GOT3 (cell line): ENCODE results near the gene PARK7.

ENCODE experiments used
- DNase-seq: peaks from one replicate; lab custom pipeline; 2025; ENCODE audit warnings: mixed read lengths; lab: John Stamatoyannopoulos, UW

Gene PARK7

GRCh38 chr1:8010080-8010664 is 48.7 kb downstream of the PARK7 start:
- no peak for DNase-seq

DNA sequence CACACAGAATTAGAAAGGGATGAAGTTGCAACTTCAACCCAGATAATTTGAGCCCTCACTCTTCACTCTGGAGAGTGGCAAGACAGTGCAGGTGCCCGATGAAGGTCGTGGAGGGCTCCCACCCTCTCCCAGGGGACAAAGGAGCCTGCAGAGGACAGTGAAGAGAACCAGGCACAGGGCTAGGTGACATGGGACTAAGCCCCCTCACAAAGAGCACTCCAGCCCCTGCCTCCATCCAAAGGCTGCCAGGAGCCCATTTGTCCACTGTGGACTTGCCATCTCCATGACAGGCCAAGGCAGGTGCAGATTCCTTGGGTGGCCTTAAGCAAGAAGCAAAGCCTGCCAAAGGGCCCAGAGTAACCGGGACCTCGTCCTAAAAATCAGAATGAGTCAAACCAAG is 49.5 kb downstream of the PARK7 start:
- DNase-seq: no peak

DNA sequence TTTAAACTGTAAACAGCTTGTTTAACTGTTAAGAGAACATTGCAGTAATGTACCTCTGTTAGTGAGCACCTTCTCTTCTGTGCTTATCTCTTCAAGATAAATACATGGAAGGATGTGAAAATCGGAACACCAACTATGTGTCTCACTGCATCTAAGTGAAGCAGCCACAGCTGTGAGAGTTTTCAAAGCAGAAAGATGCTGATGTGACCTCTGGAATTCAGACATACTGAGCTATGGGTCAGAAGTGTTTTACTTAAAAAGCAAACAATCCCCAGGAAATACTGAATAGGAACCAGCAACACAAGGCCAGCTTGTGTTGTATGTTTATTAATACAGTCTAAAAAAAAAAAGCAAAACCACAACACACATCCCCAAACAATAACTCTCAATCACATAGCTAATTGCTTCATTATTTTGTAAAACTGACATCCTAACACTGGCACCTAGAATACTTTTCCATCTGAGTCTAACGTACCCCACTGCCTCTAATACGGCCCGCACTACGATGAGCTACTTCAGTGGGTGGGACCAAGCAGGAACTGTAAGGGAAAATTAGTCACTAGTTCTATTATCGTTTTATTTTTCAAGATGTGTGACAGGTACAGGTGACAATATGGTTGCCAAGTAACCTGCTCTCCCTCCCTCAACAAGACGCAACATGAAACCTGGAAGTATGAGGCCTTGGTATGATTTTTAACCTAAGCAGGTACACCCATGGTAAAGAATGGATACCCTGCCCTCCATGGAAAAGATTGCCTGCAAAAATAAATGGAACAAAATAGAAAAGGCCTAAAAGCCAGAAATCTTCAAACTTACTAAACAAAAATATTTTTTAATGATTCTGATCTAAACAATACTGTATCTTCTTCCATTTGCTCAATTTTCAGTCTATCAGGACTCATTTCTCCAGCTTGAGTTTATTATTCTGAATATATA is 50.7 kb downstream of the PARK7 start:
- no peak for DNase-seq

DNA sequence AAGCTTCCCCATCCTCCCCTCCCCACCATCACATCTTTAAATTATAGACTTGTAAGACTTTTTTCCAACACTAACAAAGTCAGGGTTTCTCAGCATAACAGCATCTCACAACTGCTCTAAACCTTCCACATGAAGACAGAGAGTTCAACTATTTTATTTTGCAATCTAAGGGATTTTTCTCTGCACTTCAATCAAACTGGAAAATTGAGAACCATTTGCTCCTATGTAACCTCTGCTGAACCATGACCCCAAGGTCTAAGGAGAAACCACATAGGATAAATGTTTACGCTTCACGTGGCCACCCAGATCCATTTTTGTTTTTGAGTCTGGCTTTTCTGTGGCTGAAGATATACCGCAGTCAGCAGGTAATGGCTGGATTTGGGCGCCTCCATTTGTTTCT is 51.4 kb downstream of the PARK7 start:
- no peak for DNase-seq

DNA sequence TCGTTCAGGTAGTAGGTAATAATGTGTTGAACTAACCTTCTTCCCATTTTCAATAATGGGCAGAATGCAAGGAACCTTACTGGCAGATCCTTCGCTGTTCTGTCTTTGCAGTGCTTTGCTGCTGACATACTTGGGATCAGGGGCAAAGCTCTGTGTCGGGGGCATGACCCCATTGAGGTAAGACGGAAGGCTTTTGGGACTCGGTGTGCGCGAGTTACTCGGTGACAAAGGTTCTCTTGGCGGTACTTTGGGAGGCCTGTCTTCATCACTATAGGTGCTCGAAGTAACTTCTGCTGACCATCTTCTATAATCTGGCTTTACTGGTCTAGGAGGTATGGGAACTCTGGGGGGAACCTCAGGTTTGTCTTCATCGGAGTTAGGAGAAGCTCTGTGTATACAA is 51.9 kb downstream of the PARK7 start:
- DNase-seq: no peak

- no peak for DNase-seq
Measured at GRCh38 chr1:8013800-8014199, 52.3 kb downstream of the PARK7 start.

DNA sequence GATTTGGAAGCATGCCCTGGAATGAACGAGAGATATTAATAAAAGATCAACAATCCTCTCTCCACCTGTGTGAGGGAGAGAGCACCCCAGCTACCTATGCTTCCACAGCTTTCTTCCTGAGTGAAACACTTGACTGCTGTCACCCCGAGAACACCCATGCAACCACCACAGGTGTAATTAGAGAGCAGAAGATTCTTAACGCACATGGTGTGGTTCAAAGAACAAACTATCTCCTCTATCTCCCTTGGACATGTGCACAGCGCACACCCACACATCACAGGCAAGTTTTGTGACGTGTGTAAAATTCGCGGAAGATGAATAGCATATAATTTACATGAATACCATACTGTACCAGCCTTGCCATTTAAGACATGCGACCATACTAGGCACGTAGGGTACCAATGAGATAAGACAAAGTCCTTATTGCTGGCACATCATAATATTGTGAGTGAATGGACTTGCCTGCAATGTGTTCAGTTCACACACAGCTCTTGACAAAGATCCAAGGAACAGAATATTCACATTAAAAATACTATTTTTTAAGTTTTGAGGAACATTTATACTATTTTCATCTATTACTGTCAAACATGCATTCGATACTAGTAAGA is 53.0 kb downstream of the PARK7 start:
- DNase-seq: no peak

- no peak for DNase-seq
Measured at GRCh38 chr1:8015036-8015808, 53.7 kb downstream of the PARK7 start.

DNA sequence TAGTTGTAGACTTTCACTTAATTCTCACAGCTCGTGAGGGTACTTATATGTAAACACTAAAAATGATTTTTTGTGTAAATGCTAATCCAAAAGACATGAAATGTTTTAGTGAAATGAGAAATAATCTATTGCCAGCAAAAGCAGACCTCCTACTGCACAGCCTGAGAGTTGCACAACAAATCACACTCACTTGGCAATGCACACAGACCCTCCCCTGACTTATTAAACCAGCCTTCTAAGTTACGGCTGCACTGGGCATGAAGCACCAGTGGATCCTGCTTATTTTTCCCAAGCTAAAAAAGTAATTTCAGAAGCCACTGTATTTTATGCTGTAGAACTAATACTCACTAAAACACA is 54.3 kb downstream of the PARK7 start:
- no peak for DNase-seq

GRCh38 chr1:8016210-8016894 is 54.8 kb downstream of the PARK7 start:
- no peak for DNase-seq

- DNase-seq: no peak
Measured at GRCh38 chr1:8016895-8017241, 55.4 kb downstream of the PARK7 start.

DNA sequence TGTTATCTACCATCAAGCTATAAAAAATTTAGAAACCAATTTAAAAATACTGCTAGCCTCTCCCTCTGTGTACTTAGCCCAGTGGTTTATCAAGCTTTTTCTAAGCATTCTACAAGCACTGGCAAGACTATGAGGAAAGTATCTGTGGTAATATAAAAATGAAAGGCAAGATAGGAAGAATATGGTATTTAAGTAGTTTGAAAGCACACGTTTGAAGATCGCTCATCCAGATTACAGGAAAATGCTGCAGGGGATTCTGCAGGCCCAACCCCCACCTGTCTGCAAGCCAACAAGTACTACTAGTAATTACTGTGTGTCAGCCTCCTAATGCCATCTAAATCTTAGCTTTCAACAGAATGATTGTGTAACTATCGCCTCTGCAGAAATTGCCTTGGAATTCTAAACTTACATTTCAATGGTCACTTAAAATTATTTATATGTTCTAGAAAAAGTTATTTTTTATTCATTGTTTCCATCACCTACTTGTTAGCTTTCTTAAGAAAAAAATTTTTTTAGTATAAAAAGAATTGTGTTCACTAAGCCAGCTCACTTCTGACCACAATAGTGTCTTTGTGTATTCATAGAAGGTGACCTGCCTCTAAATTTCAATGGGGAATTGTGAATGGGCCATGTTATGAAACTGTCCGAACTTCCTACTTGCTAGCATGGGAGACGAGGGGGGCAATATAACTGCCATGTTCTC is 56.1 kb downstream of the PARK7 start:
- no peak for DNase-seq

- no peak for DNase-seq
Measured at GRCh38 chr1:8018492-8019228, 57.1 kb downstream of the PARK7 start.

- no peak for DNase-seq
Measured at GRCh38 chr1:8019229-8019620, 57.7 kb downstream of the PARK7 start.

- no peak for DNase-seq
Measured at GRCh38 chr1:8020032-8020431, 58.5 kb downstream of the PARK7 start.

DNA sequence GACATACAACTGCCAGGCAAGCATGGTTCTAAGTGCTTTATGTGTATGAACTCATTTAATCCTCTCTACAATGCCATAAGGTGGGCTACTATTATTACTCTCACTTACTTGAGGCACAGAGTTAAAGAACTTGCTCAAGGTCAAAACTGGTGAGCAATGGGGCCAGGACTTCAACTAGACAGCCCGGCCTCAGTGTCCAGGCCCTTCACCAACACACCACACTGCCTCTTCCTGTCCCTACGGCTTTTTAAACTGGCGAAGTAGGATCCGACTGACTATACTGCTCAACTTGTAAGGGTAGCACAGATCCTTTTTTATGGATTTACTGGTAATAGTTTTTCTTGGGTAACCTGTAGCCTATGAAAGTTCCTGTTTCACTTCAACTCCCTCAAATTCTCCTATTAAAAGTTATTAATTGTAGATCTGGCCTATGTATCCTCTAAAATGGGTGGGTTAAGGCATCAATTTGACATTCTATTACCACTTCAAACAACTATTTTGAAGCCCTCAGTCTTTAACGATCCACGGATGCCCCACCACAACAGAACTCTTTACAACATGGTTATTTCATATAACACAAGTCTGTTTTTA is 60.3 kb downstream of the PARK7 start:
- no peak for DNase-seq

GRCh38 chr1:8022395-8023286 is 61.1 kb downstream of the PARK7 start:
- DNase-seq: no peak

- no peak for DNase-seq
Measured at GRCh38 chr1:8023287-8023994, 61.9 kb downstream of the PARK7 start.

- DNase-seq: no peak
Measured at GRCh38 chr1:8023995-8024313, 62.4 kb downstream of the PARK7 start.
